Activated T-cell treated with anti-CD3 and anti-CD28 coated beads, Interleukin-2, amount 50 U/mL, for 48 hours (primary cell): ENCODE measurements around the gene FRMPD4.
"Not testable (repeated sequence)": the region's sequence is repeated elsewhere in the genome, so short reads cannot be mapped to it uniquely, and the experiment has no call there.

Experiments
- DNase-seq, 2 experiments: peaks; one replicate each; pipeline ENCODE4 v3.0.0-alpha.2; 2020

The FRMPD4 gene

DNA sequence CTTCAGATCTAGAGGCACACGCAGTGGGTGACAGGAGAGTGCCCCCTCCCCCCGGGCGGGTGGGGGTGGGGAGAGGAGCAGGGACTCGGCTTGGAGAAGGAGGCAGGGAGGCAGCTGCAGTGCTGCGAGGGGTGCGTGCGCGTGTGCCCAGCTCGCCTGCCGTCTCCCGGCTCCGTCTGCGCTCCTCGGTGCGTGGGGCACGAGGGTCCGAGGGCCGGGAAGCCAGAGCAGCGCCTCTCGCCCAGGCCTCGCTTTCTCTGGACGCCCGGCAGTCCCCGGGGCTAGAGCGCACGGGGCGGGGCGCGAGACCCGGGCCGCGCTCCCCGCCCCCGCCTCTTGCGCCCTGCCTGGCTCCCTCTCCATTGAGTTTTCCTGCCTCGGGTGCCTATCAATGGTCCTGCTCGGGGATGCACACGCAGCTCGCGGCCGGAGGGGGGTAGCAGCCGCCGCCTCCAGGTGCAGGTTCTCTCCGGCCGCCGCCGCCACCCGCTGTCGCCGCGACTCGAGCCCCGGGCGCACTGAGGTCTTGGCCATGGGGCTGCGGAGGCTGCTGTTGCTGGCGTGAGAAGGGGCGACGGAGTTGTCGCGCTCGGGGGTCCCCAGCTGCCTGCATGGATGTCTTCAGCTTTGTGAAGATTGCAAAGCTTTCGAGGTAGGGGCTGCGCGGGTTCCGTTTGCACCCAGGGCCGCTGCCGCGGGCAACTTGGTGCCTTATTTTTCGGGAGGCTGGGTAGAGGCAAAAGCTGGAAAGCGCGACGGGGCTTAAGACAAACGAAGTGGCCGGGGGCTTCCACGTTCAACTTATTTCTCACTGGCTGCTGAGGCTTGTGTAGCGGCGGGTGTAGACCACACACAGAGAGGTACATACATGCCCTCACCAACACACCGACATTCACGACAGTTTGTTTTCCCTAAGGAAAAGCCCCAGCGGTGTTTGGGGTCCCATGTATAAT, at the start of gene FRMPD4:
TSS of gene FRMPD4 (plus strand) at position 113 of the 953 bp plus-strand sequence. CDS start at position 612, 499 bp downstream.
- DNase-seq: no peak

DNA sequence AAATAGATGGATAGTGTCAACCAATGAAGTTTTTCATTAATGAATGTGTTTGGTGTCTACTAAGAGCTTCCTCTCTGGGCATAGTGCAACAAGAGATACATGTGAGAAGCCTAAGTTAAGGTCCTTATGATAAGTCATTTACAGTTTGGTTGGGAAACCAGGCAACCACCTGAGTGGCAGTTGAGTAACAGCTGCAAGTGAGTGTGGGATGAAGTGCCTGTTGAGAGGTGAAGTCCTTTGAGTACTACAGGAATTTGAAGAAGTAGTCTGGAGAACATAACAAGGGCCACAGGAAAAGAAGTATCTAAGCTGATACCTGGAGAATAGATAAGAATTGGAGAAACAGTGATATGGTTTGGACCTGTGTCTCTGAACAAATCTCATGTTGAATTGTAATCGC, 48.5 kb upstream of the FRMPD4 start:
- no peak for DNase-seq

DNA sequence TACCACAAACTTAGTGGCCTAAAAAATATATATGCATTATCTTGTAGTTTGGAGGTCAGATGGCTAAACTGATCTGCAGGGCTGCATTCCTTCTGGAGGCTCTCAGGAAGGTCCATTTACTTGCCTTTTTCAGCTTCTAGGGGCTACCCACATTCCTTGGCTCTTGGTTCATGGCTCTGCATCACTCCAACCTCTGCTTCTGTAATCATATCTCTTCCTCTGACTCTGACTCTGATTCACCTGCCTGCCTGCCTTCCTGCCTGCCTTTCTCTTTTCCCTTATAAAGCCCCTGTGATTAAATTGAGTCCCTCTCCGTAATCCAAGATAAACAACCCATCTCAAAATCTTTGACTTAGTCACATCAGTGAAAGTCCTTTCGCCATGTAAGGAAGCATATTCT, 25.0 kb upstream of the FRMPD4 start:
- no peak for DNase-seq

DNA sequence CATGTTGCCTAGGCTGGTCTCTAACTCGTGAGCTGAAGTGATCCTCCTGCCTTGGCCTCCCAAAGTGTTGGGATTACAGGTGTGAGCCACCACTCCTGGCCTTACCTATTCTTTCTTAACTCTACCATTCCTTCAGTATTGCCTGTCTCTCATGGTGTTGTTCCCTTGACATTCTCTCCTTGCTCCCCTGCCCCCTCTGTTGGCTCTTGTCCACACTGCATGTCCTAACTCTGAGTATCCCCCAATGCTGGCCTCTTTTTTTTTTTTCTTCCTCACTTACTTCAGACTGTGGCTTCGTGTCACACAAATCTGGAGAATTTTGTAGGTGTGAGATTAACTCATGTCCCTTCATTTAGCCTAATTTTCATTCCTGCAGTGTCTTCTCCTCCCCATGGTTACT, 22.9 kb upstream of the FRMPD4 start:
- DNase-seq: peak in 1 of 2 experiments; percentile 17

DNA sequence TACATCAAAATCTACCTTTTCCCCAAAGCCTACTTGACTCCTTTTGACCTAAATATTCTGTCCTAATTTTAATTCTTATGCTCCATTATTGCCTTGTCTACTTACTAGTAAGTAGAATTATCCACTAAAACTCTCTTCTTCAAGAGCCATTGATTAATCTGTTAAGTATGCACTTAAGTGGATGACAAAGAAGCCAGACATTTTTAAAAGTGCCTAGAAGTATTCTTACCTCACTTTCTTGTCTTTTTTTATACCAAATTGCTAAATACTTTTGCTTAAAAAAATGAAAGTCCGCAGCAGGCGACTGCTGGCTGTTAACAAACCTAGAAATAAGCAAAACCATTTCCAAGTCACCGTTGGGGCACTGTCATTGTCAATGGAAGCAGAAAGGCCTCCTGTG, 20.1 kb upstream of the FRMPD4 start:
- no peak for DNase-seq

DNA sequence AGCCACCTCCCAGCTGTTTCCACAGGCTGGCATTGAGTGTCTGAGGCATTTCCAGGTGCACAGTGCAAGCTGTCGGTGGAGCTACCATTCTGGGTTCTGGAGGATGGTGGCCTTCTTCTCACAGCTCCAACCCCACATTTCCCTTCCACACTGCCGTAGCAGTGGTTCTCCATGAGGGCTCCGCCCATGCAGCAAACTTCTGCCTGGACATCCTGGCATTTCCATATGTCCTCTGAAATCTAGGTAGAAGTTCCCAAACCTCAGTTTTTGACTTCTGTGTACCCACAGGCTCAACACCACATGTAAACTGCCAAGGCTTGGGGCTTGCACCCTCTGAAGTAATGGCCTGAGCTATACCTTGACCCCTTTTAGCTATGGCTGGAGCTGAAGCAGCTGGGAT, 10.3 kb upstream of the FRMPD4 start:
- no peak for DNase-seq

DNA sequence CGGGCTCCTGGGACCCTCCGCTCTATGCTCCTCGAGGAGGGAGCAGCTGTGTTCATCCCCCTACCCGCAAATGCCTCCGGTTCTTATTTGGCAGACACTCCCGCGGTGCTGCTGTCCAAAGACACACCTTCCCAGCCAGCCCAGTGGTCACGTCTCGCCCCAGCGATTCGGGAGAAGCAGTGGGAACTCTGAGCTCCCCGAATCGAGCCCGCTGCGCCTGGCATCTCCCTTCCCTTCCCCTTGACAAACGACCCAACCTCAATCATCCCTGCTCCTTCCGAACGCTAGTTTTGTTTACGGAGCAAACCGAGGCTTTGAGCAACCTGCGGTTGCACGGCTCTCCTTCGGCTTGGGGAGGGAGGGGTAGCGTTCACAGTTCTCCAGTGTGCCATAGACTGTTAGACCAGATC, 317 bp upstream of the FRMPD4 start:
- no peak for DNase-seq

DNA sequence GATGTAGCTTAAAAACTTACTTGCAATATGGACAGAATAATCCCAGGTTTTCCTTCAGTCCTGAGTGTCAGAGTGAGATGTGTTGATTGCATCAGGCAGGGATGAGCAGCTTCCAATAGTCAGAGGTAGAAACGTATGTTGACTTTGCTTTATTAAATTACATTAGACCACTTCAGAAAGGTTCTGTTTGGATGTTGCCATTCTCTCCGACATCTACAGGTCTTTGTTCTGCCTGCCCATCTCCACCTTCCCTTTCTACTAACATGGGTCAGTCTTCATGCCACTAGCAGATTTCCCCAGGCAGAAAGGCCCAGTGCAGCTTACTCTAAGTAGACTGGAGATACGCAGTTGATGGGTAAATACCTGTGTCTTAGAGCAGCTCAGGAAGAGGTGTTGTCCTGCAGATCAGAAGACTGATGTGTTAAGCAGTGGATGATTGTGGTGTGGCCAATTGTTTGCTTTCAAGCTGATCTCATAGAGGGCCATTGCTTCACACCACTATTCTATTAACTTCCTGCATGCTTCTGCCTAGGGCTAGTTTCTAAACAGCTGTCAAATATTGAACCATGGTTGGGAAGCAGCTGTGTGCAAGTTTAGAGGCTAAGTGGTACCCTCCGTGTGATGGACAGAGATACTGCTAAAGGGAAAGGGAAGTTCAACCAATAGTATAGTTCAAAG, 1.8 kb downstream of the FRMPD4 start:
- no peak for DNase-seq

DNA sequence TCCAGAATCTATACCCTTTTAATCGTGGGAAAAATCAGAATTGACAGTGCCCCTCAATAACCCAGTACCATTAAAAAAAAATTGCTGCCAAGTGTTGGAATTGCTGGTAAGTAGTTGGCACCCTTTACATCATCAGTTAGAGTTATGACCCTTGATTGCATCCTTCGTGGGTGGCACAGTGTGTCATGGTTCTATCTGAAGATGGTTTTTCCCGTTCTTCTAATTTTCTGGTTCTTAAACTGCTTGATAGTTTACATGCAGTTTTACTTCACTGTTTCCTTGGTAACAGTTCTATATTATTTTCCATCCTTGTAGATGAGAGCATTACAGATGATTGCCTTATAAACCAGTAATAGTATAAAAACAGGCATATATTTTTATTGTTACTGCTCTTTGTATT, 3.2 kb downstream of the FRMPD4 start:
- DNase-seq: no peak

DNA sequence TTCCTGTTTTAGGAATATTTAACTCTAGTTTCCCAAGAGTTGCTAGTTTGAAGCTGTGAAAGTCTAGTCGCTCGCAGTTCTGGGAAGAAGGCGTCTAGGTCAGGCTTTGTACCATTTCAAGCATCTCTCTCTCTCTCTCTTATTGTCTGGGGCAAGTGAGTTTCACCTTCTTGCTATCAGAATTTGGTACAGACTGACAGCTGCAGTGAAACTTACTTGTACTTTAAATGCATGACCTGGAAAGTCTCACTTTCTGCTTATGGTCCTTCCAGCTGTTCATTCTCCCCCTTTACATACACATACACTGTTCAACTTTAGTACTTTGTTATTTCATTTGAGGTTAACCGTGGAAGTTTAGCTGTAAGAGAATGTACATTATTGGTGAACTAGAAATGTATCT, 4.4 kb downstream of the FRMPD4 start:
- no peak for DNase-seq

DNA sequence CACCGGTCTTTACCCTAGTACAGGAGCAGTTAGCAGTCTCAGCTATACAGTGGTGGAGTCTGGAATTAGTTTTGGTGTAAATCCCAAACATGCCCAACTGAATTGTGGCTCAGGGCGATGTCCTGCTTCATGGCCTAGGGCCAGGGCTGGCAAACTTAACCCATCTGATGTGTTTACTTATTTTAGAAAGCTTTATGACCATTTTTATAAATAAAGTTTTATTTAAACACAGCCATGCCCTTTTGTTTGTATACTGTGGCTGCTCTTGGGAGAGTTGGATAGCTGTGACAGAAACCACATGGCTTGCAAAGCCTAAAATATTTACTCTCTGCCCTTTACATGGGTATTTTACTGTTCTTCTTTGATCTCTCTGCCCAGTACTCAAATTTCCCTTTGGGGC, 7.1 kb downstream of the FRMPD4 start:
- no peak for DNase-seq

DNA sequence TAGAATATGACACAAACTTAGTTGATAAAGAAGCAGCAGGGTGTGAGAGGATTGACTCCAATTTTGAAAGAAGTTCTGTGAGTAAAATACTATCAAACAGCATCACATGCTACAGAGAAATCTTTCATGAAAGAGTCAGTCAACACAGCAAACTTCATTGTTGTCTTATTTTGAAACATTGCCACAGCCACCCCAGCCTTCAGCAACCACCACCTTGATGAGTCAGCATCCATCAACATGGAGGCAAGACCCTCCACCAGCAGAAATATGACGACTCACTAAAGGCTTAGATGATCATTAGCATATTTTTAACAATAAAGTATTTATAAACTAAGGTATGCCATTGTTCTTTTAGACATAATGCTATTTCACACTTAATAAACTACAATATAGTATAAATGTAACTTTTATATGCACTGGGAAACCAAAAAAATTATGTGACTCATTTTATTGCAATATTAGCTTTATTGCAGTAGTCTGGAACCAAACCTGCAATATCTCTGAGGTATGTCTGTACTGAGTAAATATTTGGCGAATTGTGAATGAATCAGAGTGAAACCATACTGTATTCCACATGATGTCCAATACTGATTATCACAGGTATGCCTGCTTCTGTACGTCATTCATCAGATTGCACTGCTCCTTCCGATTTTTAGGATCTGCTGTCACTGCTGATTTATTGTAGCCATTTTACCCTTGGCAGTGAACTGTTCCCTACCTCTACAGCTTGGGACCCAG, 11.6 kb downstream of the FRMPD4 start:
- DNase-seq: no peak

DNA sequence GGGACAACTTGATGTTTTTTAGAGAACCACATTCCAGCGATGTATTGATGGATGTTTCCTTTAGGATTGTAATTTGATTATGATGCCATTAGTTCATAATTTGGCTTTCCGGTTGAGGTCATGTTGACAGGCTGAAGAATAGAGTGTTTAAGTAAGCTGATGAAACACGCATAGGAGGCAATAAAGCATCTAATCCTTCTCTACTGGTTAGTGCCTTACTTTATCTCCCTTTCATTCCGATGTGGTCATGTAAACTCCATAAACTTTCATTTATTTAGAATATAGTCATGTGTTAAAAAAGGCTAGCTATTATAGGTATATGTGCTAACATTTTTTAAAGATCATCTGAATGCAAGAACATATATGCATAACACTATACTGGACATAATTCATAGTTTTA, 15.0 kb downstream of the FRMPD4 start:
- no peak for DNase-seq

DNA sequence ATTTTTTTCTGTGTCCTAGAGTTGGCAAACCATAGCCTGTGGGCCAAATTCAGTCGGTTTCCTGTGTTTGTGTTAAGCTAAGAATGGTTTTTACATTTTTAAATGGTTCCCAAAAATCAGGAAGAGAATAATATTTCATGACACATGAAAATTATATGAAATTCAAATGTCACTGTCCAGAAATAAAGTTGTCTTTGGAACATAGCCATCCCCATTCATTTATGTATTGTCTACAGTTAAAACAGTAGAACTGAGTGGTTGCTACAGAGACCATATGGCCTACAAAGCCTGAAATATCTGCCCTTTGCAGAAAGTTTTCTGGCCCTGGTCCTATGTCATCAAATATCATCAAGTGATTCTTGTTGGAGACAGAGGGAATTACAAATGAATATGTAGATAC, 15.5 kb downstream of the FRMPD4 start:
- no peak for DNase-seq

DNA sequence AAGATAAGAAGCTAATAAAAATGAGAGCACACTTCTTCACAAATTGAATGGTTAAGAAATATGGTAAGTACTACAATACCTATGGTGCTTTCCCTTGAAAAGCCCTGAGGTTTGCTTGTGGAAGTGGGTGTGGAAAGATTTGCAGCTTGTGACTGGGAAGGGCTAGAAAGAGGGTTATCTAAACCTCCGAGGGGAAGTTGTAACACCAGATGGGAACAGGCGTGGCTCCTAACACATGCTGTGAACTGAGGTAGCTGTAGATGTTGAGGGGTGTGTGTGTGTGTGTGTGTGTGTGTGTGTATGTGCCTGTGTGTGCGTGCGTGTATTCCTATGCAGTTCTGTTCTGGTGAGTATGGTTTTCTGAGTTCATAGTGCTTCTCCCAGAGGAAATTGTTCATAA, 21.5 kb downstream of the FRMPD4 start:
- DNase-seq: no peak

DNA sequence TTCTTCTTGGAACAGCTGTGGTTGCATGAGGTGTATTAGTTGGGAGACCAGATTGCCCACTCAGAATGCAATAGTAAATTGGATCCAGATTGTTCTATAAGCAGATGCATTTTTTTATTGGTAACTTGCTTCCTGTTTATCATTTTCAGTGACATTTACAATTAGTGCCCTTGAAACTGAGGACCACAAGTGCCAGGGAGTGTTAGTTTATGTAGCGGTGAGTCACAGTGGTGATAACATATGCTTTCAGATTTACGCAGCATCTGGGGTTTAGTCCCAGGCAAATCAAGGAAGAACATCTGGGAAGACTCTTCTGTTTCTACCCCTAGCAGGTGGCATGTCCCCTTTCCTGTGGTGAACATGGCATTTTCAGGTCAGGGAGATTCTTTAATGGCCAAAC, 24.1 kb downstream of the FRMPD4 start:
- no peak for DNase-seq

DNA sequence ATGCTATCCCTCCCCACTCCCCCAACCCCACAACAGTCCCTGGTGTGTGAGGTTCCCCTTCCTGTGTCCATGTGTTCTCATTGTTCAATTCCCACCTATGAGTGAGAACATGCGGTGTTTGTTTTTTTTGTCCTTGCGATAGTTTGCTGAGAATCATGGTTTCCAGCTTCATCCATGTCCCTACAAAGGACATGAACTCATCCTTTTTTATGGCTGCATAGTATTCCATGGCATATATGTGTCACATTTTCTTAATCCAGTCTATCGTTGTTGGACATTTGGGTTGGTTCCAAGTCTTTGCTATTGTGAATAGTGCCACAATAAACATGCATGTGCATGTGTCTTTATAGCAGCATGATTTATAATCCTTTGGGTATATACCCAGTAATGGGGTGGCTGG, 25.9 kb downstream of the FRMPD4 start:
- not testable (repeated sequence) for DNase-seq

DNA sequence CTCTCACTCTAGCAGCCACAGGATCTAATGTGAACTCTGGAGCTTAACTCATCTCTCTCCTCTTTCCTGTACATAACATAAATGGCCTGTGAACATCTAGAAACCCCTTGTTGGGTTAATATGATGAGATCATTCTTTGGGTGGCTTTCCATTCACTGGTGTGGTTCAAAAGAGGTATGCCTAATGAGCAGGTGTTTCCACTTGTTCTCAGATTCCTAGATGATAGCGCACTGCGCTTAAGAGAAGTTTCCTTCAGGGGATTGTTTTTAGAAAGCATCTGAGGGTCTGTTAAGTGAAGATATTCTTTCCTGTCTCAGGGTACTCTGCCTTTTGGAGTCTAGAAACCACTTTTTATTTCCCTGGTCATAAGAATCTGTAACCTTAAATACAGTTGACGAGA, 32.5 kb downstream of the FRMPD4 start:
- DNase-seq: no peak

DNA sequence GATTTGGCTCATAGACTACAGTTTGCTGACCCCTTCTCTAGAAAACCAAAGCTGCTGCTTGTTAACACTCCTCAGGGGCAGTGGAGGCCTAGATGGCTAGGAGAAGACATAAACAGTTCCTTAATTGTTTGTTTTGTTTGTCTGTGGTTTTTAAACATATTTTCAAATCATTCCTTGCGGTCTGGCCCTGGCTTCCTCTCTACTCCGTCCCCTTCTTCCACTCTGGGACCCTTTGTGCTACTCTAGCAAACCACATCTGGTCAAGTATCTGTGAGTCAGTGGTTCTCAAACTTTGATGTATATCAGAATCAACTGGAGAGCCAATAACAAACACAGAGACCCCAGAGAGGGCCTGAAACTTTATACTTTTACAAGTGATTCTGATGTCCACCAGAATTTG, 36.1 kb downstream of the FRMPD4 start:
- DNase-seq: no peak

DNA sequence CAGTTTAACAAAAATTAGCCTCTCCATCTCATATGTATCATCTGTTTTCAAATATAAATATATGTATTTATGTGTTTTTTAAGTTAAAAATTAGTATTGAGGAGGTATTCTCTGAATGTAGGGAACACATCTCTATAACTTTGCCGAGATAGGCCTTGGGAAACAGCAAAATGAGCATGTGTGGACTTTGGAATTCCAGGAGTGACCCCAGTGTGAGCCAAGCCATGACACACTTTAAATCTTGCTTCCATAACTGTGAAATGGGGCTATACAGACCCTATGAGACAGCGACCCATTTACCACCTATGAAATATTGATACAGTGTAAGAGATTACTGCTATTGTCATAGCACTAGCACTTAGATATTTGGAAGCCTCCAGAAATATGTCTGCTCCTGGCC, 58.8 kb downstream of the FRMPD4 start:
- DNase-seq: no peak

DNA sequence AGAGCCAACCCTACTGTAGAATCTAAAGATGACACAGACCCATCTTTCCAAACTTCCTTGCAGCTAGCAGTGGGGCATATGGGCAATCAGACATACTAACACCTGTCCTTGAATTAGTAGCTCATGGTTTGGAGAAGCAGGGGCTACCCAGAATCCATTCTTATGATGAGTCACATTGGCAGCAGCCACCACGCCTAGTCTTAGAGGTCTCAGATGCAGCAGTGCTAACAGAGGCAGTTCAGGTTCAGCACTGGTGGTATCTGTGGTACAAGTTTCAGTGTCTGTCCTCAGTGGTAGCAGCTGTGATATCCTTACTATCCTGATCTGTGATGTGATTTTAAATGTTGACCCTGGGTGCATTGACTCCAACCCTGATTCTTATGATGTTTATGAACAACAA, 68.1 kb downstream of the FRMPD4 start:
- no peak for DNase-seq

DNA sequence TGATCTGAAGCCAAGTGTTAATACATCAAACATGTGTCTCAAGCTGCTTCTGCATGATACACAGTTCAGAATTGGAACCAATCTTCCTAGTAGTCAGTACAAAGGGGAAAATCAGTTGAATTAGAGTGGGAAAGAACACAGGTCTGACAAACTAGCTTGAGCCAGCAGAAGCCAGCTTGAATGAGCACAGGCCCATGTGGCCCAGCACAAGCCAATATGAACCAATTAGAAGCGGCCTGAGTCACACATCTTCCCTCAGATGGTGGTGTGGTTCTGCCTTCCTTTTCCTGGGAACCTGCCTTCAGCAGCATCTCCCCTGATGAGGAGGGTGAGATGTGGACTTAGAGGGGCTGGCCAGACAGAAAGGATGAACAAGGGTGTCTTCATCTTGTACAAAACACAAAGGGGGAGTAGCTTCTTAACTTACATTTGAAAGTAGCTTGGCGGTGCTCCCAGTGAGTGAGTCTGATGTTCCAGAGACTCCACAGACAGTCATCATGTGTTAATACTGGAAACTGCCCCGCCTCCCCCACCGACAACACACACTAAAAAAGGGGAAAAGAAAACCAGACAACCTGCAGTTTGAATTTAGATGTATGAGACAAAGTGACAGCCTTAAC, 72.0 kb downstream of the FRMPD4 start:
- DNase-seq: no peak

DNA sequence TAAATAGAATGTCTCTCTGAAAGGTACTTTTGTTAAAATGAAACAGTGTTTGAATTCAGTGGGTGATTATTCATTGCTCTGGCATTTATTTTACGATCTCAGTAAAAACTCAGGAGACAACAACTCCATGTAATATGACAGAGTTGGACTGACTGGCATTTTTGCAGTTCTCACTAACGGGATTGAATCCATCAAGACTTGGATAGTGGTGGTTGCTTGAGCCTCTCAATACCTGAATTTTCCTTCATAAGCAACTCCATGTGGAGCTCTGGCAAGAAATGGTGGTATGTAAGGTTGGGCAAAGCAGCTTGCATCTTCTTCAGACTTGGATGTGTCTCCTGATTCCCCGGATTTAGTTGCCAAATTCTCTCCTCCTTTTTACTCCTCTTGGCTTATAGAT, 72.7 kb downstream of the FRMPD4 start:
- no peak for DNase-seq
